ENCODE measurements around the gene CYREN. TPM values are rescaled to one million over a fixed set of nuclear protein-coding genes. Genes with fewer than 3 reads are reported as not detected.
A peak's percentile ranks its signal among the peaks of the same experiment; 100 is the strongest.

Gene CYREN
- total and polyA plus RNA-seq, 9 of the 15 experiments (the other 6 are each of a cell fraction or from before 2014, with no cell fraction given) = 13.9 to 108 (median 88.8) TPM

GRCh38 chr7:135147899-135148721 is 22.4 kb downstream of the CYREN start, which contains the start of gene TMEM140 (continued):
- TF ChIP-seq, protein P1, sequence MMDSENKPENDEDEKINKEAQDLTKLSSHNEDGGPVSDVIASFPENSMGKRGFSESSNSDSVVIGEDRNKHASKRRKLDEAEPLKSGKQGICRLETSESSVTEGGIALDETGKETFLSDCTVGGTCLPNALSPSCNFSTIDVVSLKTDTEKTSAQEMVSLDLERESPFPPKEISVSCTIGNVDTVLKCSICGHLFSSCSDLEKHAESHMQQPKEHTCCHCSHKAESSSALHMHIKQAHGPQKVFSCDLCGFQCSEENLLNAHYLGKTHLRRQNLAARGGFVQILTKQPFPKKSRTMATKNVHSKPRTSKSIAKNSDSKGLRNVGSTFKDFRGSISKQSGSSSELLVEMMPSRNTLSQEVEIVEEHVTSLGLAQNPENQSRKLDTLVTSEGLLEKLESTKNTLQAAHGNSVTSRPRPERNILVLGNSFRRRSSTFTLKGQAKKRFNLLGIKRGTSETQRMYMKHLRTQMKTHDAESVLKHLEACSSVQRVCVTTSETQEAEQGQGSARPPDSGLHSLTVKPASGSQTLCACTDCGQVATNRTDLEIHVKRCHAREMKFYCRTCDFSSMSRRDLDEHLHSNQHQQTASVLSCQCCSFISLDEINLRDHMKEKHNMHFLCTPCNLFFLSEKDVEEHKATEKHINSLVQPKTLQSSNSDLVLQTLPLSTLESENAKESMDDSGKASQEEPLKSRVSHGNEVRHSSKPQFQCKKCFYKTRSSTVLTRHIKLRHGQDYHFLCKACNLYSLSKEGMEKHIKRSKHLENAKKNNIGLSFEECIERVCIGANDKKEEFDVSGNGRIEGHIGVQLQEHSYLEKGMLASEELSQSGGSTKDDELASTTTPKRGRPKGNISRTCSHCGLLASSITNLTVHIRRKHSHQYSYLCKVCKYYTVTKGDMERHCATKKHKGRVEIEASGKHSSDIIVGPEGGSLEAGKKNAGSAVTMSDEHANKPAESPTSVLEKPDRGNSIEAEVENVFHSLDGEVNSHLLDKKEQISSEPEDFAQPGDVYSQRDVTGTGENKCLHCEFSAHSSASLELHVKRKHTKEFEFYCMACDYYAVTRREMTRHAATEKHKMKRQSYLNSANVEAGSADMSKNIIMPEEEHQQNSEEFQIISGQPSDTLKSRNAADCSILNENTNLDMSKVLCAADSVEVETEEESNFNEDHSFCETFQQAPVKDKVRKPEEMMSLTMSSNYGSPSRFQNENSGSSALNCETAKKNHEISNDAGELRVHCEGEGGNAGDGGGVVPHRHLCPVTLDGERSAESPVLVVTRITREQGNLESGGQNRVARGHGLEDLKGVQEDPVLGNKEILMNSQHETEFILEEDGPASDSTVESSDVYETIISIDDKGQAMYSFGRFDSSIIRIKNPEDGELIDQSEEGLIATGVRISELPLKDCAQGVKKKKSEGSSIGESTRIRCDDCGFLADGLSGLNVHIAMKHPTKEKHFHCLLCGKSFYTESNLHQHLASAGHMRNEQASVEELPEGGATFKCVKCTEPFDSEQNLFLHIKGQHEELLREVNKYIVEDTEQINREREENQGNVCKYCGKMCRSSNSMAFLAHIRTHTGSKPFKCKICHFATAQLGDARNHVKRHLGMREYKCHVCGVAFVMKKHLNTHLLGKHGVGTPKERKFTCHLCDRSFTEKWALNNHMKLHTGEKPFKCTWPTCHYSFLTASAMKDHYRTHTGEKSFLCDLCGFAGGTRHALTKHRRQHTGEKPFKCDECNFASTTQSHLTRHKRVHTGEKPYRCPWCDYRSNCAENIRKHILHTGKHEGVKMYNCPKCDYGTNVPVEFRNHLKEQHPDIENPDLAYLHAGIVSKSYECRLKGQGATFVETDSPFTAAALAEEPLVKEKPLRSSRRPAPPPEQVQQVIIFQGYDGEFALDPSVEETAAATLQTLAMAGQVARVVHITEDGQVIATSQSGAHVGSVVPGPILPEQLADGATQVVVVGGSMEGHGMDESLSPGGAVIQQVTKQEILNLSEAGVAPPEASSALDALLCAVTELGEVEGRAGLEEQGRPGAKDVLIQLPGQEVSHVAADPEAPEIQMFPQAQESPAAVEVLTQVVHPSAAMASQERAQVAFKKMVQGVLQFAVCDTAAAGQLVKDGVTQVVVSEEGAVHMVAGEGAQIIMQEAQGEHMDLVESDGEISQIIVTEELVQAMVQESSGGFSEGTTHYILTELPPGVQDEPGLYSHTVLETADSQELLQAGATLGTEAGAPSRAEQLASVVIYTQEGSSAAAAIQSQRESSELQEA (IDR thresholded peaks at IDR 0.05; ENCODE audit: low read depth) = no peak
- no peak for TF ChIP-seq ETV6 (IDR thresholded peaks at IDR 0.05; ENCODE audit: borderline replicate concordance in 1 of 2, low read depth in 2 of 2, low read length in 1 of 2)
- no peak for TF ChIP-seq ETV6 (CRISPR knock-in tag; IDR thresholded peaks at IDR 0.05; ENCODE audit: borderline replicate concordance)
- TF ChIP-seq IRF9 (tag; IDR thresholded peaks at IDR 0.05) = peak; percentile 66
- TF ChIP-seq TCF7L2 (IDR thresholded peaks at IDR 0.05; ENCODE audit: low read depth, low read length) = no peak
- no peak for TF ChIP-seq ZNF707 (CRISPR knock-in tag; conservative IDR thresholded peaks at IDR 0.05)
- no peak for TF ChIP-seq NKRF (IDR thresholded peaks at IDR 0.05; ENCODE audit: borderline replicate concordance)
- TF ChIP-seq, protein P2, sequence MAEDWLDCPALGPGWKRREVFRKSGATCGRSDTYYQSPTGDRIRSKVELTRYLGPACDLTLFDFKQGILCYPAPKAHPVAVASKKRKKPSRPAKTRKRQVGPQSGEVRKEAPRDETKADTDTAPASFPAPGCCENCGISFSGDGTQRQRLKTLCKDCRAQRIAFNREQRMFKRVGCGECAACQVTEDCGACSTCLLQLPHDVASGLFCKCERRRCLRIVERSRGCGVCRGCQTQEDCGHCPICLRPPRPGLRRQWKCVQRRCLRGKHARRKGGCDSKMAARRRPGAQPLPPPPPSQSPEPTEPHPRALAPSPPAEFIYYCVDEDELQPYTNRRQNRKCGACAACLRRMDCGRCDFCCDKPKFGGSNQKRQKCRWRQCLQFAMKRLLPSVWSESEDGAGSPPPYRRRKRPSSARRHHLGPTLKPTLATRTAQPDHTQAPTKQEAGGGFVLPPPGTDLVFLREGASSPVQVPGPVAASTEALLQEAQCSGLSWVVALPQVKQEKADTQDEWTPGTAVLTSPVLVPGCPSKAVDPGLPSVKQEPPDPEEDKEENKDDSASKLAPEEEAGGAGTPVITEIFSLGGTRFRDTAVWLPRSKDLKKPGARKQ (CRISPR knock-in tag; IDR thresholded peaks at IDR 0.05) = 0 out of 2 replicates have a peak, but pooled peaks have one; percentile 16
- TF ChIP-seq TBL1XR1 (IDR thresholded peaks at IDR 0.05; ENCODE audit: low read length in 2 of 2) = no peak
- no peak for TF ChIP-seq ZZZ3 (IDR thresholded peaks at IDR 0.05)
- no peak for TF ChIP-seq ARHGAP35 (IDR thresholded peaks at IDR 0.05; ENCODE audit: partially characterized antibody)
- 0 out of 2 replicates have a peak, but pooled peaks have one; percentile 8 for TF ChIP-seq DIDO1 (tag; IDR thresholded peaks at IDR 0.05; ENCODE audit: low read depth)
